ENCODE measurements around the gene PSD4. TPM values are rescaled to one million over a fixed set of nuclear protein-coding genes. Genes with fewer than 3 reads are reported as not detected.

PSD4 gene
- total and polyA plus RNA-seq, 2 of the 8 experiments (the other 6 are each of a cell fraction or from before 2014, with no cell fraction given), result 0.53 to 1.2 TPM

- no peak for TF ChIP-seq SP1 (IDR thresholded peaks at IDR 0.05; ENCODE audit: low read depth, low read length)
- TF ChIP-seq GTF2F1 (IDR thresholded peaks at IDR 0.05; ENCODE audit: borderline replicate concordance, low read depth, low read length), result no peak
- no peak for TF ChIP-seq JUND (IDR thresholded peaks at IDR 0.05; ENCODE audit: low read length)
- TF ChIP-seq EP300 (IDR thresholded peaks at IDR 0.05; ENCODE audit: borderline replicate concordance in 1 of 2, low read depth in 2 of 2, low read length in 2 of 2), result no peak
- no peak for TF ChIP-seq SP4 (IDR thresholded peaks at IDR 0.05; ENCODE audit: low read length)
- TF ChIP-seq BRCA1 (IDR thresholded peaks at IDR 0.05; ENCODE audit: low read depth, low read length), result no peak
- TF ChIP-seq EZH2 (IDR thresholded peaks at IDR 0.05; ENCODE audit: low read depth, low read length, severe bottlenecking), result no peak
- no peak for TF ChIP-seq HDAC6 (IDR thresholded peaks at IDR 0.05; ENCODE audit: low read depth, low read length)
- TF ChIP-seq SIX5 (IDR thresholded peaks at IDR 0.05; ENCODE audit: low read depth, low read length), result no peak
Measured at GRCh38 chr2:113181258-113182051, 7.7 kb downstream of the PSD4 start (continued).
